Mesodermal cell (in vitro differentiated cells): Measurements from ENCODE around the gene RPL12.
A peak's percentile ranks its signal among the peaks of the same experiment; 100 is the strongest.

Source experiments
- H3K27ac ChIP-seq: 2 replicates; pipeline ENCODE4 v1.7.0; 2013; ENCODE audit warnings: mild to moderate bottlenecking, low read depth, low read length, moderate library complexity; ENCODE audit not compliant: severe bottlenecking
- H3K36me3 ChIP-seq: 2 replicates; pipeline ENCODE4 v1.7.1; 2013; ENCODE audit warnings: mild to moderate bottlenecking, low read length, moderate library complexity; ENCODE audit not compliant: control insufficient read depth, insufficient read depth
- H3K4me1 ChIP-seq: one replicate; pipeline ENCODE4 v1.7.1; 2013; ENCODE audit warnings: mild to moderate bottlenecking, low read length; ENCODE audit not compliant: insufficient read depth, control insufficient read depth, poor library complexity, severe bottlenecking
- H3K4me3 ChIP-seq: 2 replicates; pipeline ENCODE4 v1.7.0; 2013; ENCODE audit warnings: low read length, control low read depth, mild to moderate bottlenecking; ENCODE audit not compliant: insufficient read depth, poor library complexity, severe bottlenecking; ENCODE audit errors: extremely low read depth
- H3K9me3 ChIP-seq: 2 replicates; pipeline ENCODE4 v1.7.1; 2013; ENCODE audit warnings: mild to moderate bottlenecking, low read length, moderate library complexity; ENCODE audit not compliant: control insufficient read depth
- WGBS, 2 experiments: methylation state at CpG; one replicate each; pipeline ENCODE4 v1.1.5; 2013; ENCODE audit warnings: missing lambda C conversion rate in 2 of 2; ENCODE audit not compliant: insufficient coverage in 2 of 2; 5-methylcytosine and 5-hydroxymethylcytosine counted together

The RPL12 gene

DNA sequence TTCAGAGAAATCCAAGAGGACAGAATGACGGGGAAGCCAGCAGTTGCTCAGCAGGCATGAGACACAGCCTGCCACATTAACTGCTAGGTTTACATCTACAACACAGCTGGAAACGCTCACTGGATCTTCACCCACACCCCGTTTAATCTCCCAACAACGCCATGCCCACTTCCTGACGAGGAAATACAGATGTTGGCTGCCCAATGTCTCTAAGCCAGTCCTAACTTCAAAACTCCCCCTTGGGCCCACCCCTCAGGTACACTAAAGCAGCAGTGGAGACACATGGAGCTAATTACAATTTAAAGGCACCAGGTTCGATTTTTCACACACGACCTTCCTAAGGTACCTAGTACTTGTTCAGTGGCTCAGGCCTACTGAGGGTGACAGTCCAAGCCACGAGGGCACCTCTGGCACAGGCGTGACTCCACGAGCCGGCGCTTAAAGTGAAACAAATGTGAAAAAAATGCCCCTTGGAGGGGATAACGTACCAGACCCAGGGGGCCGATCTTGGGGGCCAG is 904 bp downstream of the RPL12 start:
- H3K4me1 ChIP-seq = peaks cover 11% of the 10 kb centered on the region
- WGBS, 2 experiments = 2 to 3% methylated on average over 12 to 13 of the region's 14 CpGs
- peaks cover 3% of the 10 kb centered on the region for H3K9me3 ChIP-seq
- peaks cover 68% of the 10 kb centered on the region for H3K36me3 ChIP-seq
- H3K4me3 ChIP-seq = peak overlapping the region; percentile 96
- H3K27ac ChIP-seq = peak overlapping the region; percentile 91

DNA sequence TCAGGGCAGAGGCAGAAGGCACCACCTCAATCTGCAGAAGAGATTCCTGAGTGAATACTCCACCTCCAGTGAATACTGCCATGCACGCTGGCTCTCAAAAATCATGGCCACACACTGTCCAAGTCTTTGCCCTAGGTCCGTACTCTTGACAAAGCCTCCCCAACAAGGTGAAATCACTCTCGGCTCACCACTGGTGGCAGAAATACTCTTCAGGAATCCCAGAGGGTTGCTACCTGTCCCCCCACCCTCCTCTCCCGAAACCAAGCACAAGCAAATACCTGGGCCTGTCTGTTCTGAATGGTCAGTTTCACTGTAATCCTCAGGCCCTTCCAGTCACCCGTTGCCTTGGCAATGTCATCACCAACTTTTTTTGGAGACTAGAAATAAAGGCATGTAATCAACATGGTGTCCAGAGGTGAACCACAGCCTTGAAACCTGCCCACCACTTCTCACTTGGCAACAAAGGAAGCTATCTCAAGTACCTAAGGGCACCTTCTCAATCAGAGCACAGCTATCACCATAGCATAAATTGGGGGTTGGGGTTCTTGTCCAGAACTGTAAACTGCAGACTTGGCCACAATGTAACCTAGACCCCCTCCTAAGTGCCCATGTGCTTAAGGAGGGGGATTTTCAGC is 1.8 kb downstream of the RPL12 start:
- Histone ChIP-seq H3K36me3 (peaks cover 70% of the 10 kb centered on the region), H3K4me1 (peaks cover 11% of the 10 kb centered on the region), H3K27ac (peak overlapping the region; percentile 91)

DNA sequence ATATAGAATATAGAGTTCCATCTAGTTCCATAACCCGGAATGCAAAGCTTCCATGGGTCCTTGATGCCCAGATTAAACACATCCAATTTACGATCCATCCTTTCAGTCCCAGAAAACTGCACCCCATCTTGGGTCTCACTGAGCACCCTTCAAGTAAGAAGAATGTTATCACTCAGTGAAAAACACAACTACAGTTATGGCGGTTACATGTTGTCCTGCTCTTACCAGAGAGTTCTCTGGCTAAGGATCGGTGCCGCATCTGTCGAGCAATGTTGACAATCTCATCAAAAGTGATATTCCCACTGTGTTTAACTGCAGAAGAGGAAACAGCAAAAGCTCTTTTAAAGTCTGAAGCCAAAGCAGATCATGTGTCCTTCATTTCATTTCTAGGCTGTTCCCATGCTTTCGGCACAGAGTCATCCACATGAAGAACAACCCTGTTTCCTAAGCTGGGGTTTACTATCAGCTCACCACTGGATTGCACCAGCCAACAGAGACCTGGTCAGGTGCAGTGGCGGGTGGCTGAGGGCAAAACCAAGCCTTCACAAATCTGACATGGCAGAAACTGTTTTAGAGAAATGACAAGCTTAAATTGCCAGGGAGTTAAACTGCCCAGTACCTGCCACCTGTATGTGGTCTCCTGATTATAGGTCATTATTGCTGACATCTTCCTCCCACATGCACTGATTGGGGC is 2.9 kb downstream of the RPL12 start:
- Histone ChIP-seq H3K36me3 (peaks cover 67% of the 10 kb centered on the region), H3K9me3 (peaks cover 16% of the 10 kb centered on the region), H3K4me3 (peak overlapping the region; percentile 96), H3K4me1 (peaks cover 11% of the 10 kb centered on the region), H3K27ac (peak overlapping the region; percentile 17)
- 96 to 98% methylated on average over 8 of the region's 8 CpGs for WGBS, 2 experiments

More for the DNA sequence above, 1.8 kb downstream of the RPL12 start:
- Histone ChIP-seq H3K4me3 (peak overlapping the region; percentile 96), H3K9me3 (peaks cover 11% of the 10 kb centered on the region)
- WGBS, 2 experiments = 57 to 80% methylated on average over 4 to 5 of the region's 5 CpGs

DNA sequence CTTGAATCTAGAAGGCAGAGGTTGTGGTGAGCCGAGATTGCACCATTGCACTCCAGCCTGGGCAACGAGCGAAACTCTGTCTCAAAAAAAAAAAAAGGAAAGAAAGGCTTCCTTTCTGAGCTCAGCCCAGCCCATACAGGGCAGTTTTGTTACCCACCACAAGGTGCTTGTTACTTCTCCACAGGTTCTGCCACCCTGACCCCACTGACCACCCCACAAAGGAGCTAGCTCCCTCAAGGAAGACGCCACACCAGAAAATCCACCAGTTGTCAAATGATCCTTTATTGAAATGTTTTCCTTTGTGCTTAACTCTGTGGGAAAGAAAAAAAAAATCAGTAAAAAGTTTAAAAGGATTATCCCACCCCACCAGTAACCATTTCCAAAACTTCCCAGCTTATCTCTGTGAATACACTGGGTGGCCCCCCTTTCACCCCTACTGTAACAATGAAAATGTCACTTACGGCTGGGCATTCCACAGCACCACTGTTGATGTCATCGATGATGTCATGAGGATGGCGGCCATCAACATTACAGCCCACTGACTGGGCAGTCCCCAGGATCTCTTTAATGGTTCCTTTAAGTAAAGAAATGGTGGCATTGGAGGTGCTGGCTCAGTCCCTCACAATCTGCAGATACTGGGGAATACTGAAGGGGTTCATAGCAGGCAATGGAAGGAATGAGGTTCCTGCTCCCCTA is 3.6 kb downstream of the RPL12 start:
- H3K36me3 ChIP-seq = peaks cover 74% of the 10 kb centered on the region
- WGBS, 2 experiments = 95 to 96% methylated on average over 4 to 6 of the region's 7 CpGs

DNA sequence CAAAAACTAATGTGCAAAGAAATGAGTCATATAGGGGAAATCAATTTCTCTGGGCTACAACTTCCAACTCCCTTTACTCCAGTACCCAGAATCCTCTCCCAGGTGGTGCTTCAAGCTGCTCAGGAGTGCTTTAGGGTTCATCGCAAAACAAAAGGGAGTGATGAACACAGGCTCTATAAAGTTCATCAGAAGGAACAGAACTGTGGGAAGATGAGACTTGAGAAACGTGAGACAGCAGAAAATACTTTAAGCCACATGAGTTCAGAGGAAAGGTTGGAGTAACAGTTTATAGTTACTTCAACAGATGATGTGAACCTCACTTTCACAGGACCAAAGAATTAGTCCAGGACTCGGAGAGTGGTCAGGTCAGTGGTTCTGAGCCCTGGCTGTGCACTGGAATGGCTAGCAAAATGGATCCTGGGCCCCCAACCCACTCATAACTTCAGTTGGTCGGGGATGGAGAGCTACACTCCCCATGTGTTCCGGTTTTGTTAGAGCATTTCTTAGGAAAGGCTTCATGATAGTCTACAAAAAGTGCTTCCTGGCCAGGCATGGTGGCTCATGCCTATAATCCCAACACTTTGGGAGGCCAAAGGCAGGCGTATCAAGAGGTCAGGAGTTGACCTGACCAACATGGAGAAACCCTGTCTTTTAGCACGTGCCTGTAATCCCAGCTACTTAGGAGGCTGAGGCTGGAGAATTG is 4.3 kb downstream of the RPL12 start:
- H3K27ac ChIP-seq = no peak overlapping the region
- peaks cover 80% of the 10 kb centered on the region for H3K36me3 ChIP-seq

More for the DNA sequence above, 3.6 kb downstream of the RPL12 start:
- Histone ChIP-seq H3K4me1 (peaks cover 11% of the 10 kb centered on the region), H3K4me3 (no peak overlapping the region), H3K9me3 (peaks cover 16% of the 10 kb centered on the region), H3K27ac (peak overlapping the region; percentile 77)

DNA sequence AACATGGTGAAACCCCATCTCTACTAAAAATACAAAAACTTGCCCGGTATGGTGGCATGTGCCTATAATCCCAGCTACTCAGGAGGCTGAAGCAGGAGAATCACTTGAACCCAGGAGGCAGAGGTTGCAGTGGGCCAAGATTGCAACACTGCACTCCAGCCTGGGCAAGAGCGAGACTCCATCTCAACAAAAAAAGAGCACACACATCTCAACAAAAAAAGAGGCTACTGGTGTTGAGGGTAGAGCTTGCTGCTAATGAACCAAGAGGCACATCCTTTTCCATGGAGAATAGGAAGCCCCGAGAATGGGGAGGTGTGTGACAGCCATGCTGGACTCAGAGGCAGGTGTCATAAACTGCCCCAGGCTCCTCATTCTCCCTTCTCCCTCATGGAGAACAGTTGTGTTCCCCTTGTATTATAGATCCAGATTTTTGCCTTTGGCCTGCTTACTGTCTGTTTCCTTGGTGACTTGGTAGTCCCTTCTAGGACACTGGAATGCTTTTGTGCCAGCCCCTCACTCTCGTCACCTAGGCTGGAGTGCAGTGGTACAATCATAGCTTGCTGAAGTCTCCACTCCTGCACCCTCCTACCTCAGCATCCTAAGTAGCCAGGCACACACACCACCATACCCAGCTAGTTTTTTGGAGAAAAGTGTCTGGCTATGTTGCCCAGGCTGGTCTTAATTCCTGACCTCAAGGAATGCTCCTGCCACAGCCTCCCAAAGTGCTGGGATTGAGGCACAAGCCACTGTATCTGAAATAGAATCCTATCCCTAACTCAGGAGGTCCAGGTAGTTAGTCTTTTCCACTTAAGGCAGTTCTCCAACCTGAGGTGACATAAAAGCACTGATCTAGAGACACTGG is 5.1 kb downstream of the RPL12 start:
- peaks cover 16% of the 10 kb centered on the region for H3K9me3 ChIP-seq
- H3K27ac ChIP-seq = no peak overlapping the region
- peaks cover 85% of the 10 kb centered on the region for H3K36me3 ChIP-seq
- no peak overlapping the region for H3K4me3 ChIP-seq
- WGBS, 2 experiments = 60 to 100% methylated on average over 1 to 3 of the region's 4 CpGs
- peaks cover 8% of the 10 kb centered on the region for H3K4me1 ChIP-seq

More for the DNA sequence above, 4.3 kb downstream of the RPL12 start:
- H3K4me1 ChIP-seq = peaks cover 8% of the 10 kb centered on the region
- H3K4me3 ChIP-seq = no peak overlapping the region
- peaks cover 16% of the 10 kb centered on the region for H3K9me3 ChIP-seq
- WGBS, 2 experiments = 95 to 97% methylated on average over 7 of the region's 7 CpGs

DNA sequence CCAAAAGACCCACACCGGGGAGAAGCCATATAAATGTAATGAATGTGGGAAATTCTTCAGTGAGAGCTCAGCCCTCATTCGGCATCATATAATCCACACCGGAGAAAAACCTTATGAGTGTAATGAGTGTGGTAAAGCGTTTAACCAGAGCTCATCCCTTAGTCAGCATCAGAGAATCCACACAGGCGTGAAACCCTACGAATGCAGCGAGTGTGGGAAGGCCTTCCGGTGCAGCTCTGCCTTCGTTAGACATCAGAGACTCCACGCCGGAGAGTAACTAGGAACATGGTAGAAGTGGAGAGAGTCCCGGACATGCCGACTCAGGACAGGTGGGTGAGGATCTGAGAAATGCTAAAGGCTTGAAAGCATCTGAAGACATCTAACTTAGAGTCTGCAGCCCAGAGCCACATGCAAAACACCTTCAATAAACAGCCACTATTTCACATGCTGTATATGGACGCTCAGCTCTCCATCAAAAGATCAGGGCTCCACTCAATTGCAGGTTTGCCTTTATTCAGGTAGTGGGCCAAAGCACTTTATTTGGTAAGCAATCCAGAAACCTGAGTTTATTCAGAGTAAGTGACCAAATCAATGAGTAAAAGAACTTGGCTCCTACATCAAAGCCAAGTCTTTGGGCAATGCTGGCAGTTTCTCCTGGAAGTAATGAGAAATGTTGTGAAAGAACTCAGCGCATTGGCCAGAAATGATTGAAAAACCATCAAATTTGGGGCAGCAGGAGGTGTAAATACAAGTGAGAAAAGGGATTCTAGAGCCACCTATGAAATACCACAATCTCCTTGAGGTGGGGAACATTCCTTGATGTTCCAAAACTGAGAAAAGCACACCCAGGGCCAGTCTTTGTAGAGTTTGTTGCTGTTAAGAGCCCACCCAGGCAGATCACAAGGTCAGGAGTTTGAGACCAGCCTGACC is 6.0 kb downstream of the RPL12 start:
- no peak overlapping the region for H3K4me3 ChIP-seq
- peaks cover 8% of the 10 kb centered on the region for H3K4me1 ChIP-seq
- H3K9me3 ChIP-seq = peaks cover 16% of the 10 kb centered on the region
- H3K27ac ChIP-seq = peak overlapping the region; percentile 29
- H3K36me3 ChIP-seq = peaks cover 90% of the 10 kb centered on the region
- WGBS, 2 experiments = 97 to 99% methylated on average over 9 to 14 of the region's 15 CpGs

DNA sequence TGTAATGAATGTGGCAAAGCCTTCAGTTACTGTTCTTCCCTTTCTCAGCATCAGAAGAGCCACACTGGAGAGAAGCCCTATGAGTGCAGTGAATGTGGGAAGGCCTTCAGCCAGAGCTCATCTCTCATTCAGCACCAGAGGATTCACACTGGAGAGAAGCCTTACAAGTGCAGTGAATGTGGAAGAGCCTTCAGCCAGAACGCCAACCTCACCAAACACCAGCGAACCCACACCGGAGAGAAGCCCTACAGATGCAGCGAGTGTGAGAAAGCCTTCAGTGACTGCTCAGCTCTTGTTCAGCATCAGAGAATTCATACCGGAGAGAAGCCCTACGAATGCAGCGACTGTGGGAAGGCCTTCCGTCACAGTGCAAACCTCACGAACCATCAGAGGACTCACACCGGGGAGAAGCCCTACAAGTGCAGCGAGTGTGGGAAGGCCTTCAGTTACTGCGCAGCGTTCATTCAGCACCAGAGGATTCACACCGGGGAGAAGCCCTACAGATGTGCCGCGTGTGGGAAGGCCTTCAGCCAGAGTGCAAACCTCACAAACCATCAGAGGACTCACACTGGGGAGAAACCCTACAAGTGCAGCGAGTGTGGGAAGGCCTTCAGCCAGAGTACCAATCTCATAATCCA is 6.8 kb downstream of the RPL12 start:
- Histone ChIP-seq H3K9me3 (peaks cover 16% of the 10 kb centered on the region), H3K27ac (peak overlapping the region; percentile 66), H3K4me1 (peaks cover 4% of the 10 kb centered on the region), H3K4me3 (no peak overlapping the region), H3K36me3 (peaks cover 89% of the 10 kb centered on the region)
- 90 to 95% methylated on average over 9 to 16 of the region's 17 CpGs for WGBS, 2 experiments

DNA sequence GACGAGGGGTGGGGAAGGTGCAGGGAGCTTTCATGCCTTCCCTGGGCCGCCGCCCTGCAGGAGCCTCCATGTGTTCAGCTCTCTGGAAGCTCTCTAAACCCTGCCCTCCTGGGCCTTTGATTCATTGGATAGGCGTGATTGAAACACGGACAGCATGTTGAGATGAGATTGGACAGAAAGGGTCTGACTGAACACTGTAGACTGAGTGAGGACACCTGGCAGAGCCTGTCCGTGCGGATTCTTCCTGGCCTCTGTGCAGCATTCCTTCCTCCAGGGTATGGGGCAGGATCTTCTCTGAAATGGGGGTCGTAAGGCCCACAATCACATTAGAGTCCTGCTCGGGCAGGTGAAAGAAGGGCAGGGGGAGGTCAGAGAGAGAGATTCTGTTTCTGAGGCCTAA is 12.8 kb downstream of the RPL12 start:
- WGBS, 2 experiments = 96 to 98% methylated on average over 8 to 9 of the region's 9 CpGs
- Histone ChIP-seq H3K9me3 (no peaks in the 10 kb centered on the region), H3K27ac (no peak overlapping the region), H3K4me3 (no peak overlapping the region), H3K36me3 (peaks cover 93% of the 10 kb centered on the region), H3K4me1 (no peaks in the 10 kb centered on the region)
